ENCODE results near the gene CARMIL1. TPM values are rescaled to one million over a fixed set of nuclear protein-coding genes. Genes with fewer than 3 reads are reported as not detected.

Gene CARMIL1
- total RNA-seq, 2 donors from 2014 or later = 11.9 to 13.7 TPM

GRCh38 chr6:25415701-25416100 lies 136.5 kb downstream of the CARMIL1 start:
- TF ChIP-seq CTCF (IDR thresholded peaks at IDR 0.05) = no peak
- no peak for TF ChIP-seq POLR2A (IDR thresholded peaks at IDR 0.05)
- peaks cover 57% of the 10 kb centered on the region for H3K4me1 ChIP-seq
- DNase-seq (no peak), ATAC-seq (no peak)
- no peak overlapping the region for H3K4me3 ChIP-seq
- intact Hi-C loops (cut with DNase I) = no loop called here
- H3K27ac ChIP-seq = no peak overlapping the region
- H3K9me3 ChIP-seq = no peaks in the 10 kb centered on the region
- H3K36me3 ChIP-seq (replicated peaks in 1 of 2; ENCODE audit: insufficient read depth in 1 of 2, low read depth in 2 of 2) = no peaks in the 10 kb centered on the region
- WGBS, 2 donors = 78 to 82% methylated on average over 4 of the region's 4 CpGs
- no peaks in the 10 kb centered on the region for H3K27me3 ChIP-seq

GRCh38 chr6:25417046-25417605 lies 138.0 kb downstream of the CARMIL1 start:
- H3K27ac ChIP-seq = no peak overlapping the region
- WGBS, 2 donors = 83 to 89% methylated on average over 2 of the region's 2 CpGs
- H3K27me3 ChIP-seq = no peaks in the 10 kb centered on the region
- DNase-seq (no peak), ATAC-seq (no peak)
- intact Hi-C loops (cut with DNase I) = no loop called here
- no peak overlapping the region for H3K4me3 ChIP-seq
- H3K4me1 ChIP-seq = peaks cover 48% of the 10 kb centered on the region
- no peaks in the 10 kb centered on the region for H3K9me3 ChIP-seq
- TF ChIP-seq POLR2A (IDR thresholded peaks at IDR 0.05) (no peak), CTCF (IDR thresholded peaks at IDR 0.05) (no peak)
- no peaks in the 10 kb centered on the region for H3K36me3 ChIP-seq (replicated peaks in 1 of 2; ENCODE audit: insufficient read depth in 1 of 2, low read depth in 2 of 2)

GRCh38 chr6:25418454-25419052 lies 139.4 kb downstream of the CARMIL1 start:
- peaks cover 34% of the 10 kb centered on the region for H3K4me1 ChIP-seq
- H3K4me3 ChIP-seq = no peak overlapping the region
- H3K9me3 ChIP-seq = no peaks in the 10 kb centered on the region
- ATAC-seq = no peak
- no peaks in the 10 kb centered on the region for H3K27me3 ChIP-seq
- H3K27ac ChIP-seq = no peak overlapping the region
- no peaks in the 10 kb centered on the region for H3K36me3 ChIP-seq (replicated peaks in 1 of 2; ENCODE audit: insufficient read depth in 1 of 2, low read depth in 2 of 2)
- 50 to 59% methylated on average over 5 of the region's 5 CpGs for WGBS, 2 donors
- DNase-seq = no peak
- intact Hi-C loops (cut with DNase I) = no loop called here
- TF ChIP-seq CTCF (IDR thresholded peaks at IDR 0.05) = no peak

GRCh38 chr6:25419879-25420278 lies 140.7 kb downstream of the CARMIL1 start:
- TF ChIP-seq CTCF (IDR thresholded peaks at IDR 0.05) (no peak), POLR2A (IDR thresholded peaks at IDR 0.05) (no peak)
- H3K9me3 ChIP-seq = no peaks in the 10 kb centered on the region
- intact Hi-C loops (cut with DNase I) = no loop called here
- H3K4me1 ChIP-seq = peaks cover 30% of the 10 kb centered on the region
- DNase-seq = no peak
- no peaks in the 10 kb centered on the region for H3K36me3 ChIP-seq (replicated peaks in 1 of 2; ENCODE audit: insufficient read depth in 1 of 2, low read depth in 2 of 2)
- H3K27ac ChIP-seq = no peak overlapping the region
- H3K4me3 ChIP-seq = no peak overlapping the region
- H3K27me3 ChIP-seq = no peaks in the 10 kb centered on the region
- no peak for ATAC-seq
- whole genome bisulfite sequencing, 2 donors = 93 to 99% methylated on average over 5 of the region's 5 CpGs

GRCh38 chr6:25423358-25423757 lies 144.2 kb downstream of the CARMIL1 start:
- no peak overlapping the region for H3K4me3 ChIP-seq
- ATAC-seq (no peak), DNase-seq (no peak)
- no peak overlapping the region for H3K27ac ChIP-seq
- H3K27me3 ChIP-seq = no peaks in the 10 kb centered on the region
- no peaks in the 10 kb centered on the region for H3K9me3 ChIP-seq
- H3K36me3 ChIP-seq (replicated peaks in 1 of 2; ENCODE audit: insufficient read depth in 1 of 2, low read depth in 2 of 2) = no peaks in the 10 kb centered on the region
- WGBS, 2 donors = 78 to 90% methylated on average over 6 of the region's 6 CpGs
- H3K4me1 ChIP-seq = peaks cover 6% of the 10 kb centered on the region
- intact Hi-C loops (cut with DNase I) = no loop called here
- TF ChIP-seq CTCF (IDR thresholded peaks at IDR 0.05) = no peak
- TF ChIP-seq POLR2A (IDR thresholded peaks at IDR 0.05) = no peak
